DND-41 (cell line): ENCODE results near the gene COL15A1.

Source experiments
- ATAC-seq: fragments of 200-7000 bp; cut with Tn5 transposase; 3 replicates; pipeline ENCODE4 v1.9.1; 2021; ENCODE audit warnings: low read depth; ENCODE audit not compliant: insufficient read depth
- DNase-seq: peaks from one replicate; pipeline ENCODE4 v3.0.0-alpha.2; 2020
- H2AFZ ChIP-seq: 2 replicates; pipeline ENCODE4 v1.6.0; 2012; ENCODE audit warnings: low read depth, low read length
- H3K27ac ChIP-seq: 2 replicates; pipeline ENCODE4 v1.5.1; 2012; ENCODE audit warnings: low read length, inconsistent platforms
- H3K27me3 ChIP-seq: fragments of 200-600 bp; sonication (generic); 2 replicates; pipeline ENCODE4 v1.6.0; 2012; ENCODE audit warnings: low read length, mild to moderate bottlenecking, inconsistent platforms; ENCODE audit not compliant: insufficient read depth, poor library complexity
- H3K36me3 ChIP-seq: 2 replicates; pipeline ENCODE4 v1.5.1; 2012; ENCODE audit warnings: low read length, inconsistent platforms; ENCODE audit not compliant: insufficient read depth
- H3K4me1 ChIP-seq: 2 replicates; pipeline ENCODE4 v1.5.1; 2012; ENCODE audit warnings: mild to moderate bottlenecking, low read length; ENCODE audit not compliant: insufficient read depth
- H3K4me2 ChIP-seq: 2 replicates; pipeline ENCODE4 v1.6.0; 2012; ENCODE audit warnings: mild to moderate bottlenecking, moderate library complexity, low read length, inconsistent platforms; ENCODE audit not compliant: insufficient read depth
- H3K4me3 ChIP-seq, 2 experiments: fragments of 200-600 bp in 1 of 2; shearing (Covaris generic) in 1 of 2; 2 replicates each; pipeline ENCODE4 v1.5.1; 2012 to 2016; ENCODE audit warnings: inconsistent platforms in 2 of 2, low read length in 2 of 2, mild to moderate bottlenecking in 2 of 2, low read depth in 1 of 2, moderate library complexity in 1 of 2
- H3K79me2 ChIP-seq: 2 replicates; pipeline ENCODE4 v1.6.0; 2012; ENCODE audit warnings: low read length, inconsistent platforms; ENCODE audit not compliant: insufficient read depth
- H3K9ac ChIP-seq: 2 replicates; pipeline ENCODE4 v1.6.0; 2012; ENCODE audit warnings: low read depth, mild to moderate bottlenecking, inconsistent platforms, low read length, moderate library complexity
- H3K9me3 ChIP-seq: 2 replicates; pipeline ENCODE4 v1.5.1; 2012; ENCODE audit warnings: low read length, moderate library complexity, mild to moderate bottlenecking, inconsistent platforms; ENCODE audit not compliant: insufficient read depth, severe bottlenecking
- H4K20me1 ChIP-seq: 2 replicates; pipeline ENCODE4 v1.6.0; 2012; ENCODE audit warnings: low read length; ENCODE audit not compliant: insufficient read depth
- CTCF ChIP-seq: IDR thresholded peaks from 2 replicates; pipeline ENCODE4 v1.5.1; 2012; ENCODE audit warnings: borderline replicate concordance, low read length, moderate library complexity, mild to moderate bottlenecking; ENCODE audit not compliant: poor library complexity, severe bottlenecking; ENCODE audit errors: extremely low read depth
- EZH2 ChIP-seq: IDR thresholded peaks from 3 replicates; pipeline ENCODE4 v1.6.1; 2012; ENCODE audit warnings: borderline replicate concordance, low read depth, mild to moderate bottlenecking, moderate library complexity, low read length, inconsistent platforms; ENCODE audit not compliant: severe bottlenecking

Gene COL15A1

GRCh38 chr9:99119976-99120655 is 176.4 kb downstream of the COL15A1 start:
- ATAC-seq, result no peak
- H3K9me3 ChIP-seq, result no peaks in the 10 kb centered on the region
- no peak for DNase-seq
- no peak overlapping the region for H3K9ac ChIP-seq
- H3K4me2 ChIP-seq, result no peak overlapping the region; the same call in 1 of the 2 replicates
- peaks cover 11% of the 10 kb centered on the region; the same call in 1 of the 2 replicates for H4K20me1 ChIP-seq
- H3K27ac ChIP-seq, result peak overlapping the region; percentile 80
- H2AFZ ChIP-seq, result no peak overlapping the region
- H3K4me1 ChIP-seq, result peaks cover 22% of the 10 kb centered on the region
- TF ChIP-seq EZH2 (no peak), CTCF (no peak)
- no peaks in the 10 kb centered on the region for H3K27me3 ChIP-seq
- H3K4me3 ChIP-seq, result no peak overlapping the region
- no peaks in the 10 kb centered on the region for H3K36me3 ChIP-seq
- peaks cover 65% of the 10 kb centered on the region for H3K79me2 ChIP-seq
